Natural killer cell treated with Interleukin-12 subunit alpha and Interleukin-12 subunit beta and Interleukin-15 and Interleukin-18, amount 100 ng/mL, for 72 hours (primary cell): ENCODE results near the gene ARMC5. TPM values are rescaled to one million over a fixed set of nuclear protein-coding genes. Genes with fewer than 3 reads are reported as not detected.
"Not testable (repeated sequence)": the region's sequence is repeated elsewhere in the genome, so short reads cannot be mapped to it uniquely, and the experiment has no call there.

Experiments
- ATAC-seq, 2 donors: fragments of 150-1000 bp; cut with Tn5 transposase in 1 of 2; sonication (Bioruptor Pico), chemical (Tn5 transposase) in 1 of 2; 2 replicates each; pipeline ENCODE4 v1.10.0; 2021
- DNase-seq: peaks from one replicate; pipeline ENCODE4 v3.0.0; 2022; ENCODE audit warnings: low spot score
- H3K27ac Mint-ChIP-seq, 2 donors: 1 replicate in 1 of 2; 2 replicates in 1 of 2; pipeline ENCODE4 v1.8.0; 2022; ENCODE audit warnings: mixed read lengths in 2 of 2, mild to moderate bottlenecking in 1 of 2, moderate library complexity in 1 of 2
- H3K27me3 Mint-ChIP-seq, 2 donors: 1 replicate in 1 of 2; 2 replicates in 1 of 2; pipeline ENCODE4 v1.8.0; 2022; ENCODE audit warnings: mixed read lengths in 2 of 2
- H3K36me3 Mint-ChIP-seq: one replicate; pipeline ENCODE4 v1.8.0; 2022; ENCODE audit warnings: mixed read lengths
- H3K4me1 Mint-ChIP-seq, 2 donors: 1 replicate in 1 of 2; 2 replicates in 1 of 2; pipeline ENCODE4 v1.8.0; 2022; ENCODE audit warnings: low read depth in 2 of 2, mixed read lengths in 2 of 2, mild to moderate bottlenecking in 1 of 2
- H3K4me3 Mint-ChIP-seq: one replicate; pipeline ENCODE4 v1.8.0; 2022; ENCODE audit warnings: mixed read lengths
- H3K9me3 Mint-ChIP-seq: 2 replicates; pipeline ENCODE4 v1.8.0; 2022; ENCODE audit warnings: mixed read lengths
- total RNA-seq, 2 donors: library from RNA; stranded (reverse); gene quantifications; one replicate each; pipeline ENCODE4 v1.2.3, GENCODE V29; 2022

ARMC5 gene, protein sequence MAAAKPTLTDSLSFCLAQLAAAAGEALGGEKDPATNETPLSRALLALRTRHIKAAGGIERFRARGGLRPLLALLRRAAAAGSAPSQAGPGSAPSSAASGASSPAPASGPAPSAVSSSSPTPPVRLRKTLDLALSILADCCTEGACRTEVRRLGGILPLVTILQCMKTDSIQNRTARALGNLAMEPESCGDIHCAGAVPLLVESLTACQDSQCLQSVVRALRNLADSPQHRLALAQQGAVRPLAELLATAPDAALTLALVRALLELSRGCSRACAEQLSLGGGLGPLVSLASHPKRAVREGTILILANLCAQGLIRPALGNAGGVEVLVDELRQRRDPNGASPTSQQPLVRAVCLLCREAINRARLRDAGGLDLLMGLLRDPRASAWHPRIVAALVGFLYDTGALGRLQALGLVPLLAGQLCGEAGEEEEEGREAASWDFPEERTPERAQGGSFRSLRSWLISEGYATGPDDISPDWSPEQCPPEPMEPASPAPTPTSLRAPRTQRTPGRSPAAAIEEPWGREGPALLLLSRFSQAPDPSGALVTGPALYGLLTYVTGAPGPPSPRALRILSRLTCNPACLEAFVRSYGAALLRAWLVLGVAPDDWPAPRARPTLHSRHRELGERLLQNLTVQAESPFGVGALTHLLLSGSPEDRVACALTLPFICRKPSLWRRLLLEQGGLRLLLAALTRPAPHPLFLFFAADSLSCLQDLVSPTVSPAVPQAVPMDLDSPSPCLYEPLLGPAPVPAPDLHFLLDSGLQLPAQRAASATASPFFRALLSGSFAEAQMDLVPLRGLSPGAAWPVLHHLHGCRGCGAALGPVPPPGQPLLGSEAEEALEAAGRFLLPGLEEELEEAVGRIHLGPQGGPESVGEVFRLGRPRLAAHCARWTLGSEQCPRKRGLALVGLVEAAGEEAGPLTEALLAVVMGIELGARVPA
- total RNA-seq = 10 to 100 TPM; 31.6 to 36.0 TPM

DNA sequence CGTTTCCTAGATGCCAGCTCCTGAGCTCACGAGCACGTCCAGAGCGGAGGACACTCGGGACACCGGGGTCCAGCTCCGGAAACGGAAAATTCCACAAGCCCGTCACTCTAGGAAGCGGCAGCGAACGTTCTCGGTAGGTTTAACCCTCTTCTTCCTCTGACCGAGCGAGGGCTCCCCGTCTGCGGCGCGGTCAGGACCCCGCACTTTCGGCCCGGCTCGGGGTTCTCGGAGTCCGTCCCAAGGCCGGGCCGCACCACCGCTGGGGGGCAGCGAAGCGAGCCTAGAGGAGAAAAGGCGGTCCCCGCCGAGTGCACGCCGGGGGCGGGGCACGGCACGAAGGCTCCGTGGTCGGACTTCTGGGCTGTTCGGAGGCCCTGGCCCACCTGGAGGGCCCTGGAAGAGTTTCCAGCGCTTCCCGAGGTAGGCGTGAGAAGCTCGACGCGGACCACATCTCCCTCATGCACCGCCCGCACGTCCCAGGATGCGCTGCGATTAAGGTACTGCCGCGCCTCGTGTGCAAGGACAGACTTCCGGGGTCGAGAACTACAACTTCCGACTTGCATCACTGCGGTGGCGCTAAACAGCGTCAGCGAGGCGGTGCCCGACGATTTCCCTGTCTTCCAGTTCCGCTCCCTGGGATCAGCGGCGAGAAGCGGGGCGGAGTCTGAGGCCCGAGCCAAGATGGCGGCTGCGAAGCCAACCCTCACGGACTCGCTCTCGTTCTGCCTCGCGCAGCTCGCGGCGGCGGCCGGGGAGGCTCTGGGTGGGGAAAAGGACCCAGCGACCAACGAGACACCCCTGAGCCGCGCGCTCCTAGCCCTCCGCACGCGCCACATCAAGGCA lies at the start of gene ARMC5:
TSS of gene ARMC5 (plus strand) at position 658 of the 843 bp plus-strand sequence. CDS start at position 682, 24 bp downstream.
- H3K36me3 Mint-ChIP-seq = no peaks in the 10 kb centered on the region
- no peaks in the 10 kb centered on the region for H3K9me3 Mint-ChIP-seq
- DNase-seq = peak; percentile 98
- H3K27me3 Mint-ChIP-seq = no peaks in the 10 kb centered on the region
- peak; percentile 82 to 89 for ATAC-seq
- peaks cover 32 to 38% of the 10 kb centered on the region in 2 donors for H3K4me1 Mint-ChIP-seq
- H3K27ac Mint-ChIP-seq = peak within 1 kb of the TSS; percentile 89 to 94
- H3K4me3 Mint-ChIP-seq = peak within 1 kb of the TSS; percentile 86

DNA sequence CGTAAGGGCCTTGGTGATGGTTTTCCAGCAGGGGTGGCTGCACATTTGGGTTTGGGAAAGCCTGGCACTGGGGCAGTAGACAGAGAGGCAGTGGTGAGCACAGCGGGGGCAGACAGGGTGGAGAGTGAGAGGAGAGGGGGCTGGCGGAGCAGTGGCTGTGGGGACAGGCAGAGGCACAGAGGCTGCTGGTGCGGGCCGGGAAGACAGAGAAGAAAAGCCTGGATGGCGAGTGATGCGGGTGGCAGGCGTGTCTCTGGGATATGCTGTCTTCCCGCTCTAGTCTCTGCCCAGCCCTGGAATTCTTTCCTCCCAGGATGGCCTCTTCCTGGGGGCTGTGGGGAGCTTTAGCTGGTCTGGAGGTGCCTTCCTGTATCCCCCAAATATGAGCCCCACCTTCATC lies 49.2 kb upstream of the ARMC5 start:
- no peaks in the 10 kb centered on the region for H3K27me3 Mint-ChIP-seq
- peak overlapping the region in 1 of 2 donors; percentile 14 for H3K27ac Mint-ChIP-seq
- DNase-seq (peak; percentile 54), ATAC-seq (no peak)
- H3K9me3 Mint-ChIP-seq = no peaks in the 10 kb centered on the region
- H3K4me3 Mint-ChIP-seq = no peak overlapping the region
- peaks cover 28 to 32% of the 10 kb centered on the region in 2 donors for H3K4me1 Mint-ChIP-seq
- H3K36me3 Mint-ChIP-seq = no peaks in the 10 kb centered on the region

DNA sequence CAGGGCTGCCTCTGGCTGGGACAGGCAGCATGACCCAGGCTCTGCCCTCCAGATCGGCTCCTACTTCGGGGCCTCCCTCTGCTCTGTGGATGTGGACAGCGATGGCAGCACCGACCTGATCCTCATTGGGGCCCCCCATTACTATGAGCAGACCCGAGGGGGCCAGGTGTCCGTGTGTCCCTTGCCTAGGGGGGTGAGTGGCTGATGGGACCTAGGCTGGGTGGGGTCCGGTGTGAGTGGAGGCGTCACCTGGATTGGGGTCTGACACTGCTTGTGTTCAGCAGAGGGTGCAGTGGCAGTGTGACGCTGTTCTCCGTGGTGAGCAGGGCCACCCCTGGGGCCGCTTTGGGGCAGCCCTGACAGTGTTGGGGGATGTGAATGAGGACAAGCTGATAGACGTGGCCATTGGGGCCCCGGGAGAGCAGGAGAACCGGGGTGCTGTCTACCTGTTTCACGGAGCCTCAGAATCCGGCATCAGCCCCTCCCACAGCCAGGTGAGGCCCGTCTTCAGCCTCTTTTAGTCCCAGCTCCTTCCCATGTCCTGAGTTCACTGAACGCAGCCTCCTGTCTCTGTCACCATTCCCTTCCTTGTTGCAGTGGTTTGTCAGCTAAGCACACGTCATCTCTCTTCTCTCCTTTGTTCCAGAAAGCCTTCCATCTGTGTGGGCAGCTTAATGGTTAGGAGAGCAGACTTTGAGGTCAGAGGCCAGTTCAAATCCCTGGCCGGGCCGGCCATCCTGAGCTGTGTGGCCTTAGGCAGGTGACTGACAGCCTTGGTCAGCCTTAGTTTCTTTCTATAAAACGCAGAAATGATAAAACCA lies 48.1 kb upstream of the ARMC5 start:
- ATAC-seq = no peak
- Mint-ChIP-seq H3K9me3 (no peaks in the 10 kb centered on the region), H3K27ac (peak overlapping the region in 1 of 2 donors; percentile 1)

DNA sequence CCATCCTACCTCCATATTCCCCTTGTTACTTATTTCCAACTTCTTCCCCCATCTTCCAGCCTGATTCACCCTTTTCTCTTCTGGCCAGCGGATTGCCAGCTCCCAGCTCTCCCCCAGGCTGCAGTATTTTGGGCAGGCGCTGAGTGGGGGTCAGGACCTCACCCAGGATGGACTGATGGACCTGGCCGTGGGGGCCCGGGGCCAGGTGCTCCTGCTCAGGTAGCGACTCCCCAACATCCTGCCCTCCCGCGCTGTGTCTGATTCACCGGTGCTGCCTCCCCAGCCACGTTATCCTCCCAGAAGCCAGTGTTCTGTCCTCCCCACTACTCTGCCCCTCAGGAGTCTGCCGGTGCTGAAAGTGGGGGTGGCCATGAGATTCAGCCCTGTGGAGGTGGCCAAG lies 46.6 kb upstream of the ARMC5 start:
- Mint-ChIP-seq H3K9me3 (no peaks in the 10 kb centered on the region), H3K4me3 (no peak overlapping the region), H3K36me3 (no peaks in the 10 kb centered on the region), H3K4me1 (peaks cover 43 to 49% of the 10 kb centered on the region in 2 donors), H3K27ac (peak overlapping the region in 1 of 2 donors; percentile 1), H3K27me3 (no peaks in the 10 kb centered on the region)
- DNase-seq (peak; percentile 1), ATAC-seq (no peak)

More for the DNA sequence above, 48.1 kb upstream of the ARMC5 start:
- no peak overlapping the region for H3K4me3 Mint-ChIP-seq
- no peaks in the 10 kb centered on the region for H3K27me3 Mint-ChIP-seq
- H3K4me1 Mint-ChIP-seq = peaks cover 38 to 43% of the 10 kb centered on the region in 2 donors
- DNase-seq = peak; percentile 51
- H3K36me3 Mint-ChIP-seq = no peaks in the 10 kb centered on the region

DNA sequence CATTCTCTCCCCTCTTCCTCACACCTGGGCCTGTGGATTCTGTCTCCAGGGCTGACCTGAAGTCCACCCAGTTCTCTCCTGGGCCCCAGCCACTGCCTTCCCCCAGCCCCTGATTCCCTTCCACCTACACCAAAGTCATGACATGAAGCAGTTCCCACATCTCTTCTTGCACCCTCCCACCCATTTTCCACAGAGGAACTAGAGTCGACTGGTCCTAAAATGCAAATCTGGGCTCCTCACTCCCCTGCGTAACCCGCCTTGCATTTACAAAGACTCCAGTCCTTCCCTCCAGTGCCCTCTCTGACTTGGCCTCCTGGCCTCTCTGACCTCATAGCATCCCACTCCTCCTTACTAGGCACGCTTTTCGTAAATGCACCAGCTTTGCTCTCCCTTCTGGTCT lies 45.9 kb upstream of the ARMC5 start:
- Mint-ChIP-seq H3K4me3 (no peak overlapping the region), H3K4me1 (peaks cover 48 to 54% of the 10 kb centered on the region in 2 donors), H3K27me3 (no peaks in the 10 kb centered on the region), H3K36me3 (no peaks in the 10 kb centered on the region), H3K9me3 (no peaks in the 10 kb centered on the region), H3K27ac (peak overlapping the region in 1 of 2 donors; percentile 13)
- DNase-seq = peak; percentile 35
- no peak for ATAC-seq

DNA sequence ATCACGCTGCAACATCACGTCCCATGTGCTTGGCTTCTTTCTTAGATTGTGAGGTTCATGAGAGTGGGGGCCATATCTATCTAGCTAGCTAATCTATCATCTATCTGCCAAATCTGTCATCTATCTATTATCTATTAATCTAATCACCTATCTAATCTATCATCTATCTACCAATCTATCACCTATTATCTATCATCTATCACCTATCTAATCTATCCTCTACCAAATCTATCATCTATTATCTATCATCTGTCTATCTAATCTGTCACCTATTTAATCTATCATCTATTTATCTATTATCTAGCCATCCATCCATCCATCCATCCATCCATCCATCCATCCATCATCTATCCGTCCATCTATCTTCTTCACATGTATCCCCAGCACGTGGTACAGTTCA lies 45.4 kb upstream of the ARMC5 start:
- Mint-ChIP-seq H3K27me3 (no peaks in the 10 kb centered on the region), H3K36me3 (no peaks in the 10 kb centered on the region), H3K4me1 (peaks cover 46 to 53% of the 10 kb centered on the region in 2 donors), H3K9me3 (no peaks in the 10 kb centered on the region), H3K4me3 (no peak overlapping the region), H3K27ac (peak overlapping the region in 1 of 2 donors; percentile 13)
- no peak for DNase-seq
- no peak for ATAC-seq

DNA sequence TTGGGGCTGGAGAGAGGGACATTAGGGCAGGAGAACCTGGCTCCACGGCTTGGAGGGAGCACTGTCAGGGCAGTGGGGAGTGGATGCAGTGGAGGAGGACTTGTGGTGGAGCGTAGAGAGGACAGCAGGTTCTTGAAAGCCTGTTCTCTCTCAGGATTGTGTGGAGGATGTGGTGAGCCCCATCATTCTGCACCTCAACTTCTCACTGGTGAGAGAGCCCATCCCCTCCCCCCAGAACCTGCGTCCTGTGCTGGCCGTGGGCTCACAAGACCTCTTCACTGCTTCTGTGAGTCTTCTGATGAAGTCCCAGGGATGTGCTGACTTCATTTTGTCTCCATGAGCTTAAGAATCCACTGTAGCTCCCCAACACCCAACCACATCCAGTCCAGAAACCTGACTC lies 44.6 kb upstream of the ARMC5 start:
- DNase-seq (peak; percentile 56), ATAC-seq (peak; percentile 46 to 74)
- Mint-ChIP-seq H3K4me3 (peak overlapping the region; percentile 64), H3K27ac (peak overlapping the region; percentile 52 to 60), H3K9me3 (no peaks in the 10 kb centered on the region), H3K36me3 (no peaks in the 10 kb centered on the region), H3K4me1 (peaks cover 49 to 58% of the 10 kb centered on the region in 2 donors), H3K27me3 (no peaks in the 10 kb centered on the region)

DNA sequence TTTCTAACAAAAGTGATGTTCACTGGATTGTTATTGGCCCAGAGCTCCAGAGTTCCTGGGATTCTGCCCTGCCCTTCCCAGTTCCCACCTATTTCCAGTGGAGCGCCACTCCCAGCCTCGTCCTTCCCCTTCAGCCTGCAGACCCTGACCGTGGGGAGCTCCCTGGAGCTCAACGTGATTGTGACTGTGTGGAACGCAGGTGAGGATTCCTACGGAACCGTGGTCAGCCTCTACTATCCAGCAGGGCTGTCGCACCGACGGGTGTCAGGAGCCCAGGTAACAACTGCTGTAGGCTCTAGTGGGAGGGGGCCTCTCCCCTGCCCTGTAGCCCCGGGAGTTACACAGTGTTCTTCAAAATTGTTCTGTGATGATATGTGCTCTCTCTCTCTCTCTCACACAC lies 42.9 kb upstream of the ARMC5 start:
- peaks cover 60 to 65% of the 10 kb centered on the region in 2 donors for H3K4me1 Mint-ChIP-seq

DNA sequence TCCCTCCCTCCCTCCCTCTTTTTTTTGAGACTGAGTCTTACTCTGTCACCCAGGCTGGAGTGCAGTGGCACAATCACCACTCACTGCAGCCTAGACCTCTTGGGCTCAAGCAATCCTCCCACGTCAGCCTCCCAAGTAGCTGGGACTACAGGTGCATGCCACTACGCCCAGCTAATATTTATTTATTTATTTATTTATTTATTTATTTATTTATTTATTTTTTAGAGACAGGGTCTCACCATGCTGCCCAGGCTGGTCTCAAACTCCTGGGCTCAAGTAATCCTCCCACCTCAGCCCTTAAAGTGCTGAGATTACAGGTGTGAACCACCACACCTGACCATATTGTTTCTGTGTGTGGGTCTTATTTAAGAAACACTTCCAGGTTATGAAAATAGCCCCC lies 42.3 kb upstream of the ARMC5 start:
- not testable (repeated sequence) for H3K4me3 Mint-ChIP-seq, ATAC-seq, H3K27me3 Mint-ChIP-seq, H3K27ac Mint-ChIP-seq, H3K36me3 Mint-ChIP-seq, H3K9me3 Mint-ChIP-seq
- peak; percentile 29 for DNase-seq
- H3K4me1 Mint-ChIP-seq = peaks cover 66 to 72% of the 10 kb centered on the region in 2 donors

More for the DNA sequence above, 42.9 kb upstream of the ARMC5 start:
- Mint-ChIP-seq H3K4me3 (no peak overlapping the region), H3K9me3 (no peaks in the 10 kb centered on the region), H3K27ac (peak overlapping the region in 1 of 2 donors; percentile 0), H3K36me3 (no peaks in the 10 kb centered on the region), H3K27me3 (no peaks in the 10 kb centered on the region)
- DNase-seq (peak; percentile 25), ATAC-seq (no peak)

DNA sequence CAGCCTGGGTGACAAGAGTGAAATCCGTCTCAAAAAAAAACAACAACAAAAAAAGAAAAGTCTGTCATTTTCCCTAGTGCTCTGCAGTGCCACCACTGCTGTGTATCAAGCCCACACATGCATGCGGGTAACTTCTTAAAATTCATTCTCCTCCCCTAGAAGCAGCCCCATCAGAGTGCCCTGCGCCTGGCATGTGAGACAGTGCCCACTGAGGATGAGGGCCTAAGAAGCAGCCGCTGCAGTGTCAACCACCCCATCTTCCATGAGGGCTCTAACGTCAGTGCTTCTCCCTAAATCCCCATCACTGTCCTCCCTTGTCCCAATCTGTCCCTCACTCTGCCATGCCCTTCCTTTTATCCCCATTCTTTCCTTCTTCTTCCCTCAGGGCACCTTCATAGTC lies 41.4 kb upstream of the ARMC5 start:
- H3K27ac Mint-ChIP-seq = peak overlapping the region in 1 of 2 donors; percentile 18
- no peaks in the 10 kb centered on the region for H3K9me3 Mint-ChIP-seq
- peak; percentile 16 for DNase-seq
- no peak for ATAC-seq
- H3K4me1 Mint-ChIP-seq = peaks cover 69 to 73% of the 10 kb centered on the region in 2 donors
- H3K36me3 Mint-ChIP-seq = no peaks in the 10 kb centered on the region
- H3K4me3 Mint-ChIP-seq = no peak overlapping the region
- H3K27me3 Mint-ChIP-seq = no peaks in the 10 kb centered on the region

DNA sequence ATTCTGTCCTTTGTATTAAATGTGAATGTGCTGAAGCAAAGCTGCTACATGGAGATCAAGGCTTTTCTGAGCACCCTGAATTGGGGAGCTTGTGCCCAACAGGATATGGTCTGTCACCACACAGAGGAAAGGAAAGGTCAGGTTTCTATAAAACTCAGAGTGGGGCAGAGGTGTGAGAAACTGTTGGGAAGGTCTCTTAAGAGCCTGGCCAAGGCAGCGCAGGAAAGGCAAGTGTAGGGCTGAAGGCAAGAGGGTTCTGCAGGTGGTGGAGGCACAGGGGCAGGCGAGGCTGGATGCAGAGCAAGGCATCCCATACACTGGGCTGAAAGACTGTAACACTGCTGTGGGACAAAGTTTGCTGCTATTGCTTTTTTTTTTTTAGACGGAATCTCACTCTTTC lies 39.3 kb upstream of the ARMC5 start:
- peak; percentile 60 for DNase-seq
- H3K4me3 Mint-ChIP-seq = peak overlapping the region; percentile 71
- no peaks in the 10 kb centered on the region for H3K27me3 Mint-ChIP-seq
- no peaks in the 10 kb centered on the region for H3K9me3 Mint-ChIP-seq
- H3K4me1 Mint-ChIP-seq = peaks cover 65 to 66% of the 10 kb centered on the region in 2 donors
- ATAC-seq = peak; percentile 68 to 75
- H3K27ac Mint-ChIP-seq = peak overlapping the region; percentile 15 to 45
- no peaks in the 10 kb centered on the region for H3K36me3 Mint-ChIP-seq

DNA sequence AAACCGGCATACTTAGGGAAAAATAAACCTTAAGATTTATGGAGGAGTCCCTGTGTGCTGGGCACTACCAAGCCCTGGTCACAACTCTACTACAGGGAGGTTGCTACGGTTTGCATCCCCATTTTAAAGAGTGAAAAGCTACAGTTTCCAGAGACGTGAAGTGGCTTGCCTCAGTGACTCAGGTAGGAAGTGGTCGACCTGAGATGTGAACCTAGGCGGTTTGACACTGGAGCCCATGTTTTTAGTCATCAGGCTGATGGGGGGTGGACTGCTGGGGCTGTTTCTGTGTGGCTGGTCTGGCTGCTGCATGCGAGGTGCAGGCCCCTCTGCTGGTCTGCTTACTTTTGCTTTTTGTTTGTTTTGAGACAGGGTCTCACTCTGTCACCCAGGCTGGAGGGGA lies 37.7 kb upstream of the ARMC5 start:
- Mint-ChIP-seq H3K36me3 (no peaks in the 10 kb centered on the region), H3K4me3 (peak overlapping the region; percentile 73), H3K27ac (peak overlapping the region in 1 of 2 donors; percentile 29), H3K27me3 (no peaks in the 10 kb centered on the region), H3K9me3 (no peaks in the 10 kb centered on the region), H3K4me1 (peaks cover 59 to 63% of the 10 kb centered on the region in 2 donors)
- ATAC-seq (peak; percentile 91 to 94), DNase-seq (peak; percentile 75)
